Stimulated activated CD4-positive, alpha-beta T cell treated with anti-CD3 and anti-CD28 coated beads, Interleukin-12 subunit alpha, Interleukin-12 subunit beta, amount 100 ng/mL, for 4 hours (primary cell): Measurements from ENCODE around the gene EPB41L1.

ENCODE experiments used
- DNase-seq: peaks from one replicate; pipeline ENCODE4 v3.0.0-alpha.2; 2020

Gene EPB41L1

DNA sequence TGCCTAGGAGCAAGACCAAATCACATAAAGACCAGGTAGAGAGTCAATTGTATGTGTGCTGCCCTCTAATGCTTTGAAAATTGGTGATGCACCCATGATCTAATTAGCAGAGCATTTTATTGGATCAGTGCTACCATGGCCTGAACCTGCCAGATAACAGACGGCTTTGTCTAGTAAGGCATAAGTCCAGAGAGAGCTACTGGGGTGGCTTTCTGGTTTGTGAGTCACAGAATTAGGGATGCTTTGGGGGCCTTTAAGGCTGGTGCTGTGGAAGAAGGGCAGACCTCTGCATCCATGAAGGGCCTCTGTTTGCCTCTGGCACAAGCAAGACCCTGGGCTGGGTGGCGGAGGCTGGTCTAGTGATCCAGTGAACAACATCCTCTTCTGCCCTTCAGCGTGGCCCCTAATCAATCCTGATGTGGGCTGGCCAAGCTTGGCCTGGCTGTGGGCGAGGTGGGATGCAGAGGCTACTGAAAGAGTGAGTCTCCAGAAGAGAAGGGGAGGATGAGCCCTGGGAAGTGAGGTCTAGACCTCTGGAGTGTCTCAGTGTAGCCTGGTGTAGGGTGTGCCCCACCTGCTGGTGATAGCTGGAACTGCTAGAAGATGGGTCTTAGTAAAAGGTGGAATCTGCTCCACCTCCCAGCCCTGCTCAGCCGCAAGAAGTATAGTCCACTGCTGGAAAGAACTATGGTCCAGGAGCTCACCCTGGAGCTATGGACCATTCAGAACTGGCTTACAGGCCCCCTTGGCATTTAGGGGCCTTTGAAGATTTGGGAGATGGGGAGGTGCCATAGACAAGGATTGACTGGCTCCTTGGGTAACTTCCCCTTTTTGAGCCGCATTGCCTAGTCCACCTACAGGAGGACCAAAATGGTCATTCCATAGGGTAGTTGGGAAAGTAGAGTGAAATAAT is 45.1 kb downstream of the EPB41L1 start:
- DNase-seq: peak; percentile 77

DNA sequence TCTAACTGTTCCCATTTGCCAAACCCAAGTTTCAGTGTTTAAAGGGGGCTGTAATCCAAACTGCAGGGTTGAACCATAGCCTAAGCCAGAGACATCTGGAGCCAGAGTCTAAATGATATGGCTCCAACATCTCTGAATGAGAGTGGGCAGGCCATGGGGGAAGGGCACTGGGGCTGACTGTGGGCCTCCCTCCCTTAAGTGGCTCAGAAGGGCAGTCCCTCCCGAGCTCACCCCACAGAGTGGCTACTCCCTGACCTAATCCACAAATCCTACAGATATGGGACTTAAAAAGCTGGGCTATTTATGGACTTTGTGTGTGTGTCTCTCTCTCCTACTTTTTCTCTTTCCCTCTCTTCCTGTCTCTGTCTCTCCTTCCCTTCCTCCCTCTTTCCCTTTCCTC is 45.9 kb downstream of the EPB41L1 start:
- DNase-seq: no peak

DNA sequence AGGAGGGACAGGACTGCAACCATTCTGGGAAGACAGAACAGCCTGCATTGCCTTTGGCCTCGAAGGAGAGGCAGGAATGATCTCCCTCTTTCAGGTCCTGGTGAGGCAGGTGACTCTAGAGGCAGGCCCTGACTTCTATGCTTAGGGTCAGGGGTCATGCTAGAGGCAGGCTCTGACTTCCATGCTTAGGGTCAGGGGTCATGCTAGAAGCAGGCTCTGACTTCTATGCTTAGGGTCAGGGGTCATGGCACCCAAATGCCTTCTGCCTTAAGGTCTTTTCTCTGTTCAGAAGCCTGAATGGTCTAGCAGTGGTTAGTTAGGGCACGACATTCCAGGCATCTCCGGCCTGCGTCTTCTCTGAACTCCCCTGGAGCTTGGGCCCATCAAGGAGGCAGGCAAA is 46.7 kb downstream of the EPB41L1 start:
- no peak for DNase-seq

DNA sequence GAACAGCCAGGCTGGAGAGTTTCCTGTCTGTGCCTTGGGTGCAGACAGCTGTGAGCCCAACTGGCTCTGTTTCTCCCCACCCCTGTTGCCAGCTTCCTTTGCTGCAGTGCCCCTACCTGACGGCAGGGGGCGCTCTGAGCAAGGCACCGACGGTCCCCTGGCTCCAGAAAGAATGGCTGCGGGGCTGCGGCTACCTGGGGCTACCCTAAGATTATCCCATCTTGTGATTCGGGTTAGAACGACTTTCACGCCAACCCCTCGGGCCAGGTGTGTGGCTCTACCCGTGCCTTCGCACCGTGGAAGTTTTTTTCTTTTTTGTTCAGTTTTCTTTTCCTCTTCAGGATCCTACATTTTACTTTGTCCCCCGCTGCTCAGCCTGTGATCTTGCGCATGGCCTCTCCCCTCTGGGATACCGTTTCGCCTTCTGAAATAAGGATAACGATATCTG is 48.4 kb downstream of the EPB41L1 start:
- DNase-seq: peak; percentile 76

DNA sequence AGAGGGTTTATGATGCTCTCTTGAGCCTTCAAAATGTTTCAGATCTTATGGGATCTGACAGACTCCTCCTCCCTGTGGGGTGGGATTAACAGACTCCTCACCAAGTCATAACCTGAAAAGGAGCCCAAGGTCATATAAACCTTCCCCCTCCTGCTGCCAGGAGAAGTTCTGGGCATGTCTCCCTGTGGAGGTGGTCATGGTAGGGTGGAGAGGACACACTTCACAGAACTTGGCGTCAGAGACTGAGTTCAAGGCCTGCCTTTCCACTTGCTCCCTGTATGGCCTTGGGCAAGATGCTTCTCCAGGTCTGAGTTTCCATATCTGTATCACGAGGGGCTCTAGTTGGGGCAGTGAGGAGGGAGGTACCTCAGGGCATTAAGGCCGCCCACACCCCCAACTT is 49.3 kb downstream of the EPB41L1 start:
- DNase-seq: no peak

DNA sequence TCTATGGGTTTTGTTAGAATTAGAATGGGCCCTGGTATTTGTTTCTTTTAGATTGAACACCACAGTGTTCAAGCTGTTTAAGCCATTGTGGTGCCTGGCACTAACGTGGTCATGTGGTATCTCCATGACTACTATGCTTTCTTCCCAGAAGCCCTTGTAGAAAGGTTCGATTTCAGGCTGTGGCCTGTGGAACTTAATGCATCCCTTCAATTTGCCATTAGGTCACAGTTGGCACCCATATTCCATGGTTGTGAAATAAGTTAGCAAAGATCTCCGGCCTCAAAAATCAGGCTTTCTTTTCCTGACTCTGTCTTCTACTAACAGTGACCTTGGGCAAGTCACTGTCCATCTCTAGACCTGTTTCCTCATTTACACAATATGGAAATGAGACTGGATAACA is 50.5 kb downstream of the EPB41L1 start:
- no peak for DNase-seq

DNA sequence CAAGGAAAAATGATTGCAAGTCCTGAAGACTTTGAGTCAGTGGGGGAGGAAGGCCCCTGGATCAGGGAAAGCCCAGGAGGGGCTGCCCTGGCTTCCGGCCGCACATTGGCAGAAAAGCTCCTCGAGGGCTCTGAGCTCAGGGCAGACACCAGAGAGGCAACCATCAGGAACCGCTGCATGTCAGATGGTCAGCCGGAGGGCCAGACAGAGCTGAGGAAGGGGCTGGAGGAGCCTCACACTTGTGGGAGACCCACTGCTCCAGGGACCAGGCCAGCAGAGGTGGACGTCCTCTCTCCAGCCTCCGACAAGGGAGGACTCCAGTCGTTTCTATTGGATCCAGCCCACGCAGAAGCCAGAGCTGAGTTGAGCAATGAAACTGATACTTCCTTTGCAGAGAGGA is 51.5 kb downstream of the EPB41L1 start:
- no peak for DNase-seq

DNA sequence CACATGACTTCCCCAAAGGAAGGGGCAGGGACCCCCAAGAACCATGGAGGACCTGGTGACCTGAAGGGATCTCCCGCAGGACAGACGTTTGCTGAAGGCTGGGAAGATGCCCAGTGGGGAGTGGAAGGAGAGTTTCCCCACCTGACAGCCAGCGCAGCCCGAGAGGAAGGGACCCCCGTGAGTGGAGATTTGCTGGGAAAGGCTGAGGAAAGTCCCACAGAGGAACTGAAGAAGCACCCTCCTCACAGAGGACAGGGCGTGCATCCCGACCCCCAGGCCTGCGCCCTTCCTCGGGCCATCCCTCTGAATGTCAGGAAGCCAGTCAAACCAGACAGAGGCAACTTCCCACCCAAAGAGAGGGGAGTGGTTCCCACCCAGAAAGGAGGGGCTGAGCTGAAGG is 52.1 kb downstream of the EPB41L1 start:
- DNase-seq: no peak

DNA sequence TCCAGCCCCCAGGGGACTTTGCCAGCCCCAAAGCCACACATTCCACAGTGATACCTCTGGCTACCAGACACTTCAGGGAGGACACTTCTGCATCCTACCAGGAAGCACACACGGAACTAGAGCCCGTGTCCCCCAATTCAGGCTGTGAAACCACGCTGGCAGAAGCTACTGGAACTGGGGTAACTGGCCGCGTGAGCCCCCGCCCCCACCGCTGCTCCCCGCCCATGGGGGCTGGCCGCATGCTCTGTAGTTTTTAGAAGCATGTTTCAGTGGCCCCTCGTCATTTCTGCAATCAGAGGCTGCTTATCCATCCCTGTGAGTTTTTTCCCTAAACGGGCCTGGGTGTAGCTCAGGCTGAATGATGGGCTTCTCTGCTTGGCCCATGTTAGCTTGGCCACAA is 53.1 kb downstream of the EPB41L1 start:
- DNase-seq: no peak

DNA sequence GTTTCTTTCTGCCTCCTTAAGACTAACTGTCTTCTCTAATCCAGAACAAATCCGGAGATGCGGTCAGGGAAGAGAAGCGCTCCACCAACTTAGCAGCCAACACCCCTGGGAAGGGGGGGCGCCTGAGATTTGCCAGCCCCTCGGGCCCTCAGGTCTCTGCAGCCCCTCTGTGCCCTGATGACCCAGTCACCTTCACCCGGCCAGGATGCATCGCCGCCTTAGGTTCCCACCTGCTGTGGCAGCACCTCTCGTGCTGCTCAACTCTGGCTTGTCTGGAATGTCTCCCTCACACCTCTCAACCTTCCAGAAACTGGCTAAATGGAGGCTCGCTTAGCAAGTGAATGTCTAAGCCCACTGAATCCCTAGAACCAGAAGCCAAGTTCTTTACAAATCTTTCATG is 53.7 kb downstream of the EPB41L1 start:
- no peak for DNase-seq

DNA sequence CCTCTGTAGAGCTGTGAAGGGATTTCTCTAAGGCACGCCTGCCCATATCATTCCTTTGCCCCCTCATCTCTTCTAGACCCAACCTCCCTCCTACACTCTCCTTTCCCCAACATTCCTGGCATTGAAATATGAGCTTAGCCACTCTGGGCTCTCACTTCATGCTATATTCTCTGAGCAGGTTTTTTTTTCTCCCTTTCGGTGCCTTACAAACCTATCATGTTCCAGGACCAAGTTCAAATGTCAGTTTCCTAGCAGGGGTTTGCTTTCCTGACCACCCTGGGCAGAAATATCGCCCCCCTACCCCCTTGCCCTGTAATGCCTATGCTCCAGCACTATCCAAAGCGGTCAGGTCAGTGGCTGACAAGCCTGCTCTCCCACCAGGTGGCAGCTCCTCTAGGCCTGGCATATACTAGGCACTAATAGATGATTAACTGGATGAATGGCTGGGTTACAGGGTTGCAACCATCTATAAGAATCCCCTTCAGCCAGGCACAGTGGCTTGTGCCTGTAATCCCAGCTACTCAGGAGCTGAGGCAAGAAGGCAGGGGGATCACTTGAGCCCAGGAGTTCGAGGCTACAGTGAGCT is 56.0 kb downstream of the EPB41L1 start:
- no peak for DNase-seq

DNA sequence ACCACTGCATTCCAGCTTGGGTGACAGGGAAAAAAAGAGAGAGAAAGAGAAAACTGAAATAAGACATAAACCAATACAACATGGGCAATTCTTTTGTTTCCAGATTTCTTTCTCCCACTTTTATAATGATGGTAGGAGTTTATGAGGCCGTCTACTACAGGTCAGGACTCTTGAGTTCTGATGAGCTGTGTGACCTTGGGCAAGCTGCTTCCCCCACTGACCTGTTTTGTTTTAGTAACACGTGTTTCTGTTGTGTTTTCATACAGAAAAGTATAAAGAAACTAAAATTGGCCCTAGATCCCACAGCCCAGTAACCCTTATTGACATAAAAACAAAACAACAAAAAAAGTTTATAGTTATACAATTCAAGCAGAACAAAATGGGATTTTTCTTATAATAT is 58.8 kb downstream of the EPB41L1 start:
- no peak for DNase-seq

DNA sequence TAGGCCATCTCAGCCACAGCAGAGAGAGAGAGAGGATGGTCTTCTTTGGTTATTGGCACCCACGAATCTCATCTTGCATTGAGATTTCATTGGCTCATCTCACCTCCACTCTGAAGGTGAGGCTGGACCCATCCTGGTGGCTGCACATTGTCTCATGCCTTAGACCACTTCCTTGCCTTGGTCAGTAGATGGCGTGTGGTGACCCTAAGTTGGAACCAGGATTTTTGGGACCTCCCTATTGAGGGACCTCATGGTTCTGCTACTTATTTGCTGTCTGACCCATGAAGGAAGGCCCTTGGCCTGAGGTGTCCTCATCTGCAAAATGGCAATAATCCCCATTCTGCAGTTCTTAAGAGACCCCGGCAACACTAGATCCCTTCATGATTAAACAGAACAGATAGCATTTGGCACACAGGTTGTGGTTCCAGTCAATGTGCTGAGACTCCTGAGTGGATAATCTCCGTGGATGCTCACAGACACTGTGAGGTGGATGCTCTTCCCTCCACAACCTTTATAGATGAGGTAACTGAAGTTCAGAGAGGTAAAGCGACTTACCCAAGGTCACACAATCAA is 60.2 kb downstream of the EPB41L1 start:
- no peak for DNase-seq

DNA sequence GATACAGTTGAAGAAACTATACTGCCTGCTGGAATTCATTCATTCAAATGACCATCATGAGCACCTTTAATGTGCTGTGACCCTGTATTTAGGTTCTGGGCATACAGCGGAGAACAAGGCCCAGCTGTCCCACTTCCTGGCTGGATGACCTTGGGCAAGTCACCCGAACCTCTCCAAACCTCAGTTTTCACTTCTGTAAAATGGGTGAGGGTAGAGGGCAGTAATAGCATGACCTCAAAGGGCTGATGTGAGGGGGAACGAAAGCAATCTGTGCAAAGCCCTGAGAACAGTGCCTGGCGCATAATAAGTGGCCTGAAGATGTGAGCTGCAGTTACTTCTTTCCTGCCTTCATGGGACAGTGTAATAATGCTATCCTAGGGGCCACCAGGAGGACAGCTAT is 61.2 kb downstream of the EPB41L1 start:
- no peak for DNase-seq

DNA sequence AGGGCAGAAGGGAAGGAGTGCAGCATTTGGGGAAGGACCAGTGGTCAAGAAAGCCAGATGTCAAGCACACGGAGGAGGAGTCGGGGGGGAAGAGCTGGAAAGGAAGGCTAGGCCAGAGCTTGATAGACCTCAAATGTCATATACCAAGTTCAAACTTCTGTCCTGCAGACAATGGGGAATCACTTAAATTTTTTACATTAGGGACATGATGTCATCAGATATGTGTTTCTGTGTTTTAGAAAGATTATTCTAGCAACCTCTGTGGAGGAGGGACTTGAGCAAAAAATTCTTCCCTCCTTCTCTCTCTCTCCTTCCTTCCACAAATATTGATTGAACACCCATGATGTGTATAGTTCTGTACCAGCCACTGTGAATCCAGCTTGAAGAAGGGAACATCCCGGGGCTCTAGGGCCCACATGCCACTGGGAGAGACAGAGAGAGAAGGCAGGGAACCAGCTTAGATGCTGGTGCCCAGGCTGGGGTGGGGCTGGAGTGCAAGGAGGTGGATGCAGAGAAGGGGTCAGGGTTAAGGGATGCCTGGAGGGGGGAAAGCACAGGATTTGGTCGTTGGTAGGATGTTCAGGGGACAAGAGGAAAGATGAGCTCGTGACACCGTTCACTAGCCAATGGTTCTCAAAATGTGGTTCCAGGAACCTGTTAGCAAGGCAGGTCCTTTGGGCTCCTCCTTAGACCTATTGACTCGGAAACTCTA is 61.9 kb downstream of the EPB41L1 start:
- no peak for DNase-seq

DNA sequence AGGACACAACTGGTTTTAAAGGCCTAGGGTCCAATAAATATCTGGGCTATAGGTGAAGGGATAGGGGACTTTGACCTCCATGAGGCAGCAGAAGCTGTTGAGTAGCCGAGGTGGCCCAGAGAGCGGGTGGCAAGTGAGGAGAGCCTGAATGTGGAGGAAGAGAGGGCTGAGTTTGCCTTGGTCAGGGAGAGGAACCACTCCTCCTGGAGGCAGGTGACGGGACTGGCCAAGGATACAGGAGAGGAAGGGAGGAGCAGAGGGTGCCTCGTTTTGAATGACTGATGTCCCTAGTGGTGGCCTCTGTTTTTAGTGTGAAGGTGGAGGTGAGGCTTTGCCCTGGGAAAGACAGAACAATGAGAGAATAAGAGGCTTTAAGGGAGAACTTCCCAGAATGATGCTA is 62.7 kb downstream of the EPB41L1 start:
- no peak for DNase-seq

DNA sequence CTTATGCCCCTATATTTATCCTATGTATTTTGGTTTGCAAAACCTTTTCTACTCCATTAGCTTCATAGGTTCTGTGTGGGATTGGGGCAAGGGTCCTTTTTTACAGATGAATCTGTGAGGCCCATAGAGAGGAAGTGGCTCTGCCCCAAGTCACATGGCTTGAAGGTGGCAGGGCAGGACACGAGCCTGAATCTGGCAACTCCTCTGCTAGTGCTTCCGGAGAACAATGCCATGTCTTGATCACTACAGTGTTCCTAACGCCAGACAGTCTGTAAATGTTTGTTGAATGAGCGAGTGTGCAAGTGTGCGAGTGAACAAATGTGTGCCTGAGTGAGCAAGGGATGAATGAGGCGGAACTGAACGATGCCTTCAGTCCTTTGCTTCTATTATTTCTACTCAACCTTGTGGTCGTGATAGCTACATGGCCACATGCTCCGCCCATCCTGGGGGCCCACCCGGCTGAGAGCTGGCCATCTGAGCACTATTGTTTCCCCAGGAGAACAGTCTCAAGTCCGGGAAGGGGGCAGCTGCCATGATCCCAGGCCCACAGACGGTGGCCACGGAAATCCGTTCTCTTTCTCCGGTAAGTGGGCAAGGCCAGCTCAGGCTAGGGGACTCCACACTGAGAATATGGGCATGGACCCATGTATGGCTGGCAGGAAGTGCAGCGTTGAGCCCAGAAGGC is 64.0 kb downstream of the EPB41L1 start:
- DNase-seq: no peak

DNA sequence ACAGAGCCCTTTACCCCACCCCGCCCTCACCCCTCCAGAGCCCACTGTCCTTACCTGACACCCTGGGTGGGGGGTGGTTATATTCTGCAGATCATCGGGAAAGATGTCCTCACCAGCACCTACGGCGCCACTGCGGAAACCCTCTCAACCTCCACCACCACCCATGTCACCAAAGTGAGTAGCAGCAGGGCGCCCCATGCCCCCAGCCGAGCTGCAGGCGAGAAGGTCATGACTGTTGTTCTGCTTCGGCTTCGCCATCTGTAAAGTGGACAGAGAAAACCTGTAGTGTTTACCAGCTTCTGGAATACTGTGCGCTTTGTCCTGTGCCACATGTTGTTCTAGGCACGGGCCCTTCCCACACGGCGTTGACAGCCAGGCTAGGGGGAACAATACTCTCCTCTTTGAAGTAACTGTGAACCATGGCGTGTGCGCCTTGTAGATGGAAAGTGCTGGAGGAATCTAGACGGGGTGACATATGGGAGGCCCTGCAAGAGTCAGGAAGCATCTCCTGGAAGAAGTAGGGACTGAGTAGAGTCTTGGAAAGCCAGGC is 65.2 kb downstream of the EPB41L1 start:
- no peak for DNase-seq

DNA sequence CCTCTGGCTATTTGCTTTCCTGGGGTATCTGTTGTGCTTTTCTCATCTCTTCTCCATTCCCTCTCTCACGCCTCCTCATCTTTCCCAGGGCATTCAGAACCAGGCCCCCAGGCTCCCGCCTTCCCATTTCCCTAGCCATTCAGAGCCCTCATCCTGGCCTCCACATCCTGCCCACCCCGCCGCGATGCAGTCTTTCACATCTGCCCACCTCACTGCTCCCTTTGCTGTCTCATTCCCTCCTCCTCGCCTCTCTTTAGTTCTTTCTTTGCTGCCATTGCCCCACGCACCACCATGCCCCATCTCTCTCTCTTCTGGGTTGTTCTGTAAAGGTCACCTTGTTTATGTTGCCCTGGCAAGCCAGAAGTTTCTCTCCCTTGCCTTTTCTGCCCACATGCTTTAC is 71.1 kb downstream of the EPB41L1 start:
- DNase-seq: no peak

DNA sequence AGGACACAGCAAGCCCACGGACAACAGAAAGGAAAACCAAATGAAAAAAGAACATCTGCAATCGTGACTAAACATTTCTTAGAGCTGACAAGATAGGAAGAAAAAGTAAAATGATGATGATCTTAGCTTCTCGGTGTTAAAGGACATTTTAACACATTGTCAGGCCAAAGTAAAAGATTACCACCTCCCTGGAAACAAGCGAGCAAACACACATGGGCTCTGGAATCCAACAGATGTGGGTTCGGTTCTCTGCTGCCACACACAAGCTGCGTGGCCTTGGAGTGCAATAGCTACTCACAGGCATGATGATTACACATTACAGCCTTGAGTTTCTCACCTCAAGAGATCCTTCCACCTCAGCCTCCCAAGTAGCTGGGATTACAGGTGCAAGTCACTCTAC is 74.2 kb downstream of the EPB41L1 start:
- no peak for DNase-seq

DNA sequence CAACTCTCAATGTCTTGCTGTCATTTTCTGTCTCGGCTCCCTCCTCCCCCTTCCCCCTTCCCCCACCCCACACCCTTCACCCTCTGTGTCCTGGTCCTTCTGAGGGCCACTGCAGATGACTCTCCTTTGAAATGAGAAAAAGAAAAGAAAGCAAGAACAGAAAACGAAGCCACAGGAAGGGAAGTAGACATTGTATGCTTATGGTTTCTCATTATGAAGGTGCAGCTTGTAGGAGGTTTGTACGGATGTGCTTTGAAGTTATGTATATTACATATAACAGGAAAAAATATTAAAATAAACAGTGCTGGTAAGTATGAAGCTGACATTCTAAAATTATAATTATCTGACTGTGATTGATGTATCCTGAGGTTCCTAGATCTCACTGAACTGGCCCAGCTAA is 75.5 kb downstream of the EPB41L1 start:
- no peak for DNase-seq

DNA sequence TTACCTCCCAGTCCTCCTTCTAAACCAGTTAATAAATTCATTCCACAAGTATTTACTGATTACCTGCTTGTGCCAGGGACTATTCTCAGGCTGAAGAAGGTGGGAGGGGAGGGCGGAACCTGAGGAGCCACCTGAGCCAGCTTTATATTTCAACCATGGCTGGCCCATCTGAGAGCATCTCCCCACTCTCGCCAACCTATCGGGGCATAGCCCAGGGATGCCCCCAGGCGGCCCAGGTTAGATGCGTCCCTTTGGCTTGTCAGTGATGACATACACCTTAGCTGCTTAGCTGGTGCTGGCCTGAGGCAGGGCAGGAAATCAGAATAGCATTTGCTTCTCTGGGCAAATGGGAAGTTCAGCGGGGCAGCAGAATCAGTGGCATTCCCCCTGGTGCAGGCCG is 76.8 kb downstream of the EPB41L1 start:
- no peak for DNase-seq
